NB4 (cell line): ENCODE results near the gene AGBL4.

Source experiments
- DNase-seq: peaks from one replicate; pipeline ENCODE4 v3.0.0; 2010; ENCODE audit warnings: low read depth
- H3K4me3 ChIP-seq: one replicate; pipeline ENCODE4 v1.5.1; 2011; ENCODE audit warnings: mild to moderate bottlenecking, low read depth, low read length, moderate library complexity
- MYC ChIP-seq: IDR thresholded peaks from 2 replicates; pipeline ENCODE4 v1.6.1; 2011; ENCODE audit warnings: low read depth, low read length
- POLR2A ChIP-seq: IDR thresholded peaks from 2 replicates; pipeline ENCODE4 v1.6.1; 2011; ENCODE audit warnings: mild to moderate bottlenecking; ENCODE audit not compliant: insufficient read length; ENCODE audit errors: extremely low read depth
- TF ChIP-seq, protein P1 (sequence below): IDR thresholded peaks from one replicate; pipeline ENCODE4 v1.5.1; 2012; ENCODE audit warnings: low read depth, low read length
- TF ChIP-seq, protein P2 (sequence below): IDR thresholded peaks from 2 replicates; pipeline ENCODE4 v1.6.1; 2011; ENCODE audit warnings: low read depth, low read length

The AGBL4 gene

DNA sequence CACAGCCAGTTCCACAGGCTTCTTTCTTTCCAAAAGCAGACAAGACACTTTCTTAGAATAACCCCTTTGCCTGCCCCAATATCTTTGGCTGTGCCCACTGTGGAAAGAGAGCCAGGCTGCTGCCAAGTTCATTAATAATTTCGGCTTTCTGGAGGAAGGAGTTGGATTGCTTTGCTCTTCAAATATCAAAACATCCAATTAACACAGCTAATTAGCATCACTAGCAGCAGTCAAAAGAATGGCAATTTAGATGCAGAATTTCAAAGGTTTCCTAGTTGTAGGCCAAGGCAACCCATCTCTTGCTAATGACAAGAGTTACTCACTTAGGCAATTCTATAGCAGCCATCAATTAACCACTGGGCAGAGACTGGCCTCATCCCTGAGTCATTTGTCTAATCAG lies 1460.7 kb downstream of the AGBL4 start:
- H3K4me3 ChIP-seq: no peak overlapping the region

GRCh38 chr1:48561444-48561843 lies 1462.3 kb downstream of the AGBL4 start:
- TF ChIP-seq, protein P1, sequence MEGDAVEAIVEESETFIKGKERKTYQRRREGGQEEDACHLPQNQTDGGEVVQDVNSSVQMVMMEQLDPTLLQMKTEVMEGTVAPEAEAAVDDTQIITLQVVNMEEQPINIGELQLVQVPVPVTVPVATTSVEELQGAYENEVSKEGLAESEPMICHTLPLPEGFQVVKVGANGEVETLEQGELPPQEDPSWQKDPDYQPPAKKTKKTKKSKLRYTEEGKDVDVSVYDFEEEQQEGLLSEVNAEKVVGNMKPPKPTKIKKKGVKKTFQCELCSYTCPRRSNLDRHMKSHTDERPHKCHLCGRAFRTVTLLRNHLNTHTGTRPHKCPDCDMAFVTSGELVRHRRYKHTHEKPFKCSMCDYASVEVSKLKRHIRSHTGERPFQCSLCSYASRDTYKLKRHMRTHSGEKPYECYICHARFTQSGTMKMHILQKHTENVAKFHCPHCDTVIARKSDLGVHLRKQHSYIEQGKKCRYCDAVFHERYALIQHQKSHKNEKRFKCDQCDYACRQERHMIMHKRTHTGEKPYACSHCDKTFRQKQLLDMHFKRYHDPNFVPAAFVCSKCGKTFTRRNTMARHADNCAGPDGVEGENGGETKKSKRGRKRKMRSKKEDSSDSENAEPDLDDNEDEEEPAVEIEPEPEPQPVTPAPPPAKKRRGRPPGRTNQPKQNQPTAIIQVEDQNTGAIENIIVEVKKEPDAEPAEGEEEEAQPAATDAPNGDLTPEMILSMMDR: no peak
- no peak for TF ChIP-seq POLR2A
- no peak overlapping the region for H3K4me3 ChIP-seq
- no peak for DNase-seq

More for the DNA sequence above, 1460.7 kb downstream of the AGBL4 start:
- no peak for TF ChIP-seq MYC
- TF ChIP-seq, protein P1: no peak
- TF ChIP-seq POLR2A: no peak
- TF ChIP-seq, protein P2, sequence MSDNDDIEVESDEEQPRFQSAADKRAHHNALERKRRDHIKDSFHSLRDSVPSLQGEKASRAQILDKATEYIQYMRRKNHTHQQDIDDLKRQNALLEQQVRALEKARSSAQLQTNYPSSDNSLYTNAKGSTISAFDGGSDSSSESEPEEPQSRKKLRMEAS: no peak
- no peak for DNase-seq

- no peak overlapping the region for H3K4me3 ChIP-seq
- DNase-seq: no peak
- TF ChIP-seq MYC (no peak), POLR2A (no peak)
- TF ChIP-seq, protein P2: no peak
- TF ChIP-seq, protein P1: no peak
These were observed 1463.2 kb downstream of the AGBL4 start for GRCh38 chr1:48560577-48560976.

DNA sequence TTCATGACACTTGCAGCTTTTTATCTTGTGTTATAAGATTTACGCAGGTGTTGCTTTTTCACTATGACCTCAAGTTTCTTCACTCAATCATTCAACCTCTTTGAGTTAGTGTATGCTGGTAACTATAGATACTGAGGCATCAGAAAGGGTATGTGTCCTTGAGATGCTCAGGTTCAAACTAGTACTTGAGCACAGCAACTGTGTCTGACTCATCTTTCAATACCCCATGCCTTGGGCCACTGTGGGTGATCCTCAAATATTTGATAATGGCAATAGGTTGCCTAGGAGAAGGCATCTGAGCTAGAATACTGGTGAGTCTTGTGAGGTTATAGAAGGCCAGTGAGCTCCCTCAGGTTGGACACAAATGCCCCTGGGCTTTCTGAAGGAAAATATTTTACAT lies 1463.6 kb downstream of the AGBL4 start:
- TF ChIP-seq, protein P1: no peak
- TF ChIP-seq POLR2A: no peak
- TF ChIP-seq MYC: no peak
- TF ChIP-seq, protein P2: no peak
- DNase-seq: no peak
- no peak overlapping the region for H3K4me3 ChIP-seq

GRCh38 chr1:48558366-48558765 lies 1465.4 kb downstream of the AGBL4 start:
- DNase-seq: no peak
- H3K4me3 ChIP-seq: no peak overlapping the region
- no peak for TF ChIP-seq POLR2A
- TF ChIP-seq, protein P2: no peak

GRCh38 chr1:48556186-48556850 lies 1467.4 kb downstream of the AGBL4 start:
- no peak overlapping the region for H3K4me3 ChIP-seq
- no peak for DNase-seq
- TF ChIP-seq POLR2A (no peak), MYC (no peak)
- TF ChIP-seq, protein P1: no peak
- TF ChIP-seq, protein P2: no peak
